ENCODE data around the gene CAPN8. TPM values are rescaled to one million over a fixed set of nuclear protein-coding genes. Genes with fewer than 3 reads are reported as not detected.
"Not testable (repeated sequence)": the region's sequence is repeated elsewhere in the genome, so short reads cannot be mapped to it uniquely, and the experiment has no call there.

CAPN8 gene
- total RNA-seq, 1 donor from 2014 or later: 0.62 TPM

DNA sequence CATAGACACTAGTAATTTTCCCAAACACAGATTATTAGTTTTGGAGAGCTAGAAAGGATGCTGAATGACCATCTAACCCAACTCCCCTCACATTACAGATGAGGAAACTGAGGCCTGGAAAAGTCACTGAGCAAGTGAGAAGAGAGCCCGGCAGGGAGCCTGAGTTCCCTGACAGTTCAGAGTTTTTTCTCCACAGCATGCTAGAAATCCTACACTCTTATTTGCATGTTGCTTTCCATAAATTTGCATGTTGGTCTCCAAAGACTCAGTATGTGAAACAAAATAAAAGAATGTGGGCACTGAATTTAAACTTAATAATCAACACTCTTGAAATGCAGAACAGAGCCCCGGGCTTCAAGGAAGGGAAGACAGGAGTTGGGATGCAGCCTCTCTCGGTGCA lies 140.0 kb downstream of the CAPN8 start:
- DNase-seq: no peak

DNA sequence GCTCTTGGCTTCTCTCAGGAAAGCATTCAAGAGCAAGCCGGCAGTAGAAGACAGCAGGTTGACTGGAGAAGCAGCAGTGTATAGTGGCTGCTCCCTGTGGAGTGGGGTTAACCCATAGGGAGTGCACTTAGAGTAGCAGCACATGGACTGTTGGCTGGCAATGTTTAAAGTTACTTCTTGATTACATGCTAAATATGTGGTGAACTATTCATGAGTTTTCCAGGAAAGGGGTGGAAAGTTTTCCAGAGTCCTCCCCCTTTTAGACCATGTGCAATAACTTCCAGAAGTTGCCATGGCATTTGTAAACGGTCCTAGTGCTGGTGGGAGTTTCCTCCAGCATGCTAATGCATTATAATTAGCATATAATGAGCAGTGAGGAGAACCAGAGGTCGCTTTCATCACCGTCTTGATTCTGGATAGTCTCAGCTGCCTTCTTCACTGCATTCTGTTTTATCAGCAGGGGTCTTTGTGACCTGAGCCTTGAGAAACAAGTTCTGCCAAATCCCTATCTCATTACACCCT lies 140.5 kb downstream of the CAPN8 start:
- DNase-seq: peak; percentile 12

DNA sequence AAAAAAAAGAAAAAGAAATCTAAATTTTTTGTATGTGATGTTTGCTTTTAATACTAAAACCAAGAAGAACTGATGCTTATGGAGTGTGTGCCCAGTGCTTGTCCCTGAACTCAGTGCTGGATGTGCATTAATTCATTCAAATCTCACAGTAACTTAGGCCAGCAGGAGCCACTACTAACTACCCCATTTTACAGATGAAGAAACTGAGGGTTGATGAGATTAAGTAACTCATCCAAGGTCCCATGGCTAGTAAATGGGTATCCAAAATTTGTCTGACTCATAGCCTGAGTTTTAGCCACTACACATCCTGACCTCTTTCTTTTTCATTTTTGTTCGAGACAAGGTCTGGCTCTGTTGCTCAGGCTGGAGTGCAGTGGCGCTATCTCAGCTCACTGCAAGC lies 144.4 kb downstream of the CAPN8 start:
- no peak for DNase-seq

DNA sequence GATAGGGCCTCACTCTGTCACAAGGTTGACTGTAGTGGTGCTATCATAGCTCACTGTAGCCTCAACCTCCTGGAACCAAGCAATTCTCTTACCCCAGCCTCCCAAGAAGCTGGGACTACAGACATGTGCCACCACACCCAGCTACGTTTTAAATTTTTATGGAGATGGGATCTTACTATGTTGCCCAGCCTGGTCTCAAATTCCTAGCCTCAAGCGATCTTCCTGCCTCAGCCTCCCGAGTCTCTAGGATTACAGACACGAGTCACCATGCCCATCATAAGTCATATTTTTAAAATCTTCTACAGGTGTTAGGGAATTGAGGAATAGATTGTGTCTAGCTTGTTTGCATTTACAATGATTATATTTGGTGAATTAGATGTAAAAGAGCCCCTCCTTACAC lies 145.3 kb downstream of the CAPN8 start:
- no peak for DNase-seq

DNA sequence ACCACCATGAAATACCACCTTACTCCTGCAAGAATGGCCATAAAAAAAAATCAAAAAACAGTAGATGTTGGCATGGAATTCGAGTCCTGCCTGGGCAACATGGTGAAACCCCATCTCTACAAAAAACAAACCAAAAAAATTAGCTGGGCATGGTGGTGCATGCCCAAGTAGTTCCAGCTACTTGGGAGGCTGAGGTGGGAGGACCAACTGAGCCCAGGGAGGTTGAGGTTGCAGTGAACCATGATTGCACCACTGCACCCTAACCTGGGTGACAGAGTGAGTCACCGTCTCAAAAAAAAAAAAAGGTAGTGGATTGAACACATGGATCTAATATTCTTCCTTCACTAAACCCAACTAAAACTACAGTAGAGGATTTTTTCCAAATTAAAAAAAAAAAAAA lies 146.4 kb downstream of the CAPN8 start:
- no peak for DNase-seq

DNA sequence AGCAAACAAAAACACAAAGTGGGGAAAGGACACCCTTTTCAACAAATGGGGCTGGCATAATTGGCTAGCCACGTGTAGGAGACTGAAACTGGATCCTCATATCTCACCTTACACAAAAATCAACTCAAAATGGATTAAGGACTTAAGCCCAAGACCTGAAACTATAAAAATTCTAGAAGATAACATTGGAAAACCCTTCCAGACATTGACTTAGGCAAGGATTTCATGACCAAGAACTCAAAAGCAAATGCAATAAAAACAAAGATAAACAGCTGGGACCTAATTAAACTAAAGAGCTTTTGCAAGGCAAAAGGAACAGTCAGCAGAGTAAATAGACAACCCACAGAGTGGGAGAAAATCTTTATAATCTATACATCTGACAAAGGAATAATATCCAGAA lies 146.9 kb downstream of the CAPN8 start:
- DNase-seq: not testable (repeated sequence)

DNA sequence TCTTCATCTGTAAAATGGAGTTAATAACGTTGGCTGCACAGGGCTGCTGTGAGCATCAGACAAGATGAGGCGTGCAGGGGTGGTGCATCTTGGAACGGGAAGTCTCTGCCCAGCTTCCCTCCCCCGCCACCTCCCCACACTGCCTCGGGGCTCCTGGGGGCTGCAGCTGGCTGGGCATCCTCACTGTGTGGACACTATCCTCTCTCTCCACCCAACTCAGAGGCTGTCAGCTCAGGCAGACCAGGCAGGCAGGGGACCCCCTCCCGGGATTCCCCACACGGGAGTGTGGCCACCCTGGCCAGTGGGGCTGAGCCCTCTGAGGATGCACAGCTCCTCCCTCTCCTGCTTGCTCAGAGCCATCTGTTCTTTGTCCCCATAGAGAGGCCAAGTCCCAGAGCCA lies 149.6 kb downstream of the CAPN8 start:
- DNase-seq: no peak

DNA sequence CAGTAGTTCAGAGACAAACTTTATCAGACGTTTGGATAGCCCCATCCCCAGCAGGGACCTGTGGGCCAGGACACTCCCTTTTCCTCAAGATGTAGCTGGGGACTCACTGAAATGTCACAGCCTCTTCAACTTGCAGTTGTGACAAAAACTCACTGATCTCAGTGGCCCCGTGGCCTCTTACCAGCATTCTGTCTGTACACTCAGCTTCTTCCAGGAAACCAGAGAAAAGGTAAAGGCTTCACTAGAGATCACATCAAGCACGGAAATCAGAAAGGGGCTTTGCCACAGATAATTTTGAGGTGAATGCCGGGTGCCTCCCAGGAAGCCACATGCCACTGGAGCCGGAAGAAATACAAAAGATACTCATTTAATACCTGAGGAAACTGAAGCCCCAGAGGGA lies 150.1 kb downstream of the CAPN8 start:
- no peak for DNase-seq

DNA sequence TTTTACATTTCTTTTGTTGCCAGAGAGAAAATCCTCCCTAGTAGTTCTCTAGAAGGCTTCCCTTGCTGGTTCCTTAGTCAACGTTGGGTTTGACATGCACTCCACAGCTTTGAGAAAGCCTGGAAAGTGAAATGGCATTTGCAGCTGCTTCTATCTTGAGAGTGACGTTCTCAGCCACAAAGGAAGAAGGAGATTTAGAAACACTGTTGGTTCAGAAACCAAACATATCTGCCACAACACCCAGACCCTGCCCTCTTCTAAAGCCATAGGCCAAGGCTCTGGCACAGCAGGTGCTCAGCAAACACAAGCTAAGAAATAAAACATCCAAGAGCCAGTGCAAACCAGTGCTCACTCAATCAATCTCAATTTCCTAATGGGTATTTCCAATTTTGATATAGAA lies 150.9 kb downstream of the CAPN8 start:
- DNase-seq: no peak

DNA sequence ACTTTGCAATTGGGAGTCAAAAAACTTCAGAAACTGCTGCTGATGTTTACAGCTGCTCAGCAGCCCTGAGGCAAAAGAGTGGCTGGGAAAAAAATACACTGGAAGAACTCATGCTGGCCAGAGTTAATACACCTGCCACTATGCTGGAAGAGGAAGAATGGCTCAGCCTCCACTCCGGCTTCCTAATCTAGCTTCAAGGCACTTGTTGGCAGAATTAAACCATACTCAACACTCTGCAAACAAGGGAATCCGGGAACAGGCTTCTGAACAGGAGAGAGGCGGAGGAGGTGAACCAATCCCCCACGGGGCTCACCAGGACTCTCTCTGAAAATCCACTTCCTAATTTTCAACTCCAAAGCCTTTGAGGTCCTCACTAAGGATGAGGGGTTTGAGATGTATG lies 152.2 kb downstream of the CAPN8 start:
- no peak for DNase-seq

DNA sequence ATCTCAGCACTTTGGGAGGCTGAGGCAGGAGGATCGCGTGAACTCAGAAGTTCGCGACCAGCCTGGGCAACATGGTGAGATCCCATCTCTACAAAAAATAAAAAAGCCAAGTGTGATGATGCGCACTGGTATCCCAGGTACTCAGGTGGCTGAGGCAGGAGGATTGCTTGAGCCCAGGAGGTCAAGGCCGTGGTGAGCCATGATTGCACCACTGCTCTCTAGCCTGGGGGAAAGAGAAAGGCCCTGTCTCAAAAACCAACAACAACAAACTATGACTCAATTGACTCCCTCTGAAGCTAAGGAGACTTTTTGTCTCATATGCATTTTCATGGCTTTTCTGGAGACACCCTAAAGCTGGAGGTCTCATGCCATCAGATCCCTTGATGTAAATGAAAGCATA lies 153.4 kb downstream of the CAPN8 start:
- DNase-seq: no peak

DNA sequence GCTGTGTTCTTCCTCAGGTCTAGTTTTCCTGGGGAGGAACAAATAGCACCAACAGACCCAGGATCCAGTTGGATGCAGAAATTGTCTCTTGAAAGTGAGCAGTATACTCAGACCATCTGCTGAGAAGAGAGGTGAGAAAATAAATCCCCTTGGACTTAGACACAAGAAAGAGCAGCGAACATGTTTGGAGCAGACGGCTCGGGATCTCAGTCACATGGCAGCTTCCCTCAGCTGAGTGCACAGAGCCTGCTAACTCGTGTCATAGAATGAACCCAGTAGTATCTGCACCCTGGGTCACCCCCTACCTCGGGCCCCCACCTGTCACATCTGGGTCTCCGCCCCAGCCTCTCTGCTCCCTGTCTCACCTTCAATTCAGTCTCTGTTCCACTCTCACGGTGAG lies 156.7 kb downstream of the CAPN8 start:
- no peak for DNase-seq

DNA sequence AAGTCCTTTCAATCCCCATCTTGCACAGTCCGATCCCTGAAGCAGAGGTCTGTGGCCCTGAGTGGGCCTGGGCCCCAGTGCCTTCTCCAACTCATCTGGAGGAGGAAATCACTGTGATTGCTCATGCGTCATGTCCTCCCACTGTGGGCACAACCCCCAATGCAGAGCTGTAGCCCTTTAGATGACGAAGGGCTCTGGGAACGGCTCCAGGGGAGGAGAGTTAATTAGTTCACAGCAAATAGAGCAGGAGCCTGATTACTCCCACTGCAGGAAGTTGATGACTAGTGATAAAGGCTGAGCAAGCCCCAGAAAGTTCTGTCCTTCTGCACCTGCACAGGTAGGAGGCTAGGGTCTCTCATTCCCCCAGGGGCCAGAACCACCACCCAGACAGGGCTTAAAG lies 160.8 kb downstream of the CAPN8 start:
- no peak for DNase-seq

DNA sequence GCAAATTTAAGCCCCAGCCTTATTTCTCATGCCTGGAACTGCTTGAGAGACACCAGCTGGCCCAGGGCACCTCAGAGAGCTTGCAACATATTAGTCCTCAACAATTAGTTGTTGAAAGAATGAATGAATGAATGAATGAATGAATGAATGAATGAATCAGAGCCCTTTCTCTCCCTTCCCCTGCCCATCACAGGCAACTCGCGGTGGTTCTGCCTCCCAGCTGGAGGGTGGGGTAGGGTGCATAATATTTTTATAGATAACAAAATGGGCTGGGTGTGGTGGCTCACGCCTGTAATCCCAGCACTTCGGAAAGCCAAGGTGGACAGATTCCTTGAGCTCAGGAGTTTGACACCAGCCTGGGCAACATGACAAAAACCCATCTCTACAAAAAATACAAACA lies 162.2 kb downstream of the CAPN8 start:
- no peak for DNase-seq

DNA sequence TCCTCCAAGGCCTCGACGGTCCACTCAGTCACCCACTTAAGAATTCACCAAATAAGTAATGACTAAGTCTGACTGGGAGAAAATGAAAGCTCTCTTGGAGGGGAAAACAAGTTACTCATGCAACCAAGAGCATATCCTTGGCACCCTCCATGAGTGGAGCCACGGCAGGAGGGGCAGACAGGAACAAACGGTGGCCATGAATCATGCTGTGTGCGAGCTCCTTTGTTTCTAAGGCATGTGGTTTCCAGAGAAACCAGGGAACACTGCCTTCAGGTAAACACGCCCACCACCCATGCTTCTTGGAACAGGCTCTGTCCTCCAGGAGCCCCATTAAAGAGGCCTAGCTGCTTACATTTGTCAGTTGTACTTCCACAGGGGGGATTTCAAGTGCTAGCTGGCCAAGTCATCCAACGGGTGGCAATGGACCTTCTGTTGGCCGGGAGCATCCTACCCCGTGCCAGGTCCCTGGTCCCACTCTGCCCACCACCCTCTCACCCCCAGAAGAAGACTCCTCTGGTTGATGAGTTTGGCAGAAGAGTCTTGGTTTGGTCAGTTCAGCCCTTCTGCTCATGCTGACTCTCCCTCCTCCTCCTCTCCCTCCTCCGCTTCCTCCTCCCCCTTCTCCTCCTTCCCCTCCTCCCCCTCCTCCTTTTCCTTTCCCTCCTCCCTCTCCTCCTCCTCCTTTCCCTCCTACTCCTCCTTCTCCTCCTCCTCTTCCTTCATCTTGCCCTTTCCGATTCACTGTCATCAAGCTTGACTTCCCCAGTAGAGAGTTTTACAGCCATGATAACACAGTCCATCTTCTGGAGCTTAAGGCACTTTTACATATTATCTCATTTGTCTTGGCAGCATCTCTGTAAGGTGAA lies 164.7 kb downstream of the CAPN8 start:
- DNase-seq: peak; percentile 41

DNA sequence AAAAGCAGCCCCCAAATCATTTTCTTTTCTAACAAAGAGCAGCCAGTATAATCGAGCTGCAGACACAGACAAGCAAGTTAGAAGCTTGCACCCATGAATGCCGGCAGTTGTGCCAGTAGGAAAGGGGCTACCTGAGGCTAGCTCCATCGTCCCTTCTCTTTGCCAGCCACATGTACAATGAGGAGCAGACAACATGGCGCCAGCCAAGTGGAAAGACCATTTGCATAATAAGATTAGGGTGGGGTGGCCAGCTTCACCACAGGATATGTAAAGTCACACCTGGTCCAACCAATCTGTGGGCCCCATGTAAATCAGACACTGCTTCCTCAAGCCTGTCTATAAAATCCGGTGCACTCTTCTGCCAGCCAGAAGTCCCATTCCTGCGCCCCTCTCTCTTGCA lies 168.6 kb downstream of the CAPN8 start:
- no peak for DNase-seq

DNA sequence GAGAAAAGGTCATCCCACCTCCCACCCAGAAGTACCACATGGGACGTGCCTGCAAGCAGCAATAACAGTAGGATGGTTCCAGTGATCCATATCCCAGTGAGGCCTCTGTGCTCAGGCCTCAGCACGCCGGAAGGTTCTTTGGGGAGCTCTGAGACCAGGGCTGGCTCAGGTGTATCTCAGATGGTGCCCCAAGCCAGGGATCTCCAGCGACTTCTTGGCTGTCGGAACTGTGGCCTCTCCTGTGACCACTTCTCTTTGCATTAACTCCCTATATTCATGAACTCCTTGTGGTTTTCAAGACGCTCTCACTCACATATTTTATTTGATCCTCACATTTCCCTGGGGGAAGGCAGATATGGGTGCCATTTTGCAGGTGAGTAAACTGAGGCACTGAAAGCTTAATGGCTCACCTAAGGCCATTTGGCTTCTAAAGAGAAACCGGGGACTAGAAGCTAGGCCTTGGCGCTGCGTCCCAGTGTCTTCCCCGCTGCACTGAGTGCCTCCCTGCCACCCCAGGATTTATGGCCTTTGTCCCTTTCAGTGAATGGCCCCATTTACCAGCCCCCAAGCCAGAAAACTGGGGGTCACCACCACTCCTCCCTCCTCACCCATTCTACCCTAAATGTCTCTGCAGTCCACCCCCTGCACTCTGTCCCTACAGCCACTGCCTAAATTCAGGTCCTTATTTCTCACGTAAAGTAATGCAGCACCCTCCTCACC lies 170.4 kb downstream of the CAPN8 start:
- no peak for DNase-seq

DNA sequence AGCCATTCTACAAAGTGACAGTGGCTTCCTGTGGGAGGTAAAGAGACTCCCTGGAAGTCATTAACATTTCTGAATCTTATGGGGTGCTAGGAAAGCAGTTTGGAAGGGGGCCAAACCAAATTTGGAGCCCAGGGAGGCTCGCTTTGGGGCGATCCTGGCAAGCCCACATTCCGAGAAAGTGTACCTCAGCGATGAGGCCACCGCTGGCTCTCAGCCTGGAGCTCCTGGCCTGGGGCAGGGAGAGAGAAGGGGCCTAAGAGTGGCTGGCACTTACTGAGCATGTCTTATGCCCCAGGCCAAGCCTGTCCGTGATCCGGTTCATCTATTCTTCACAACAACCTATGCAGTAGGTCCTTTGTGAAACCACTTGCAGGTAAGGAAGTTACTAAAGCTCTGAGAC lies 173.5 kb downstream of the CAPN8 start:
- DNase-seq: peak; percentile 38

Small RNAs within 50 kb of the gene (small RNA-seq; reads per million reads assigned to genes)
- gene RNU6-1248P (ENCODE audit: low replicate concordance): not detected
- not detected for gene SNRPEP10 (ENCODE audit: low replicate concordance)

Other genes starting within 250 kb of the CAPN8 start
- 135 TPM for gene CAPN2, start 46.8 kb upstream of the CAPN8 start, total RNA-seq
- 38.9 TPM for gene TP53BP2, start 180.2 kb upstream of the CAPN8 start, total RNA-seq

Measured in tongue (tissue), 3 donors.